NCI-H1092 (cell line): ENCODE results near the gene IFNA13.

ENCODE experiments used
- DNase-seq: peaks from one replicate; lab custom pipeline; 2025; lab: John Stamatoyannopoulos, UW

Gene IFNA13

GRCh38 chr9:21357479-21358460 lies 10.1 kb downstream of the IFNA13 start:
- no peak for DNase-seq

- DNase-seq: no peak
Observed at GRCh38 chr9:21350787-21351186, 17.1 kb downstream of the IFNA13 start, which contains the start of gene IFNA6. IFNA6 (minus strand) TSS chr9:21350887; CDS start chr9:21350887, 0 bp downstream.

GRCh38 chr9:21348430-21348970 lies 19.4 kb downstream of the IFNA13 start:
- DNase-seq: no peak

GRCh38 chr9:21340735-21341134 lies 27.1 kb downstream of the IFNA13 start:
- no peak for DNase-seq

GRCh38 chr9:21336457-21336856 lies 31.4 kb downstream of the IFNA13 start:
- no peak for DNase-seq

- peak; percentile 92 for DNase-seq
Observed at GRCh38 chr9:21334701-21335632, 32.9 kb downstream of the IFNA13 start, which contains the start of gene KLHL9. KLHL9 (minus strand) TSS chr9:21335404; CDS start chr9:21334859, 545 bp downstream.

GRCh38 chr9:21333226-21333625 lies 34.6 kb downstream of the IFNA13 start:
- no peak for DNase-seq

GRCh38 chr9:21331676-21332402 lies 36.0 kb downstream of the IFNA13 start:
- DNase-seq: no peak

GRCh38 chr9:21326526-21327139 lies 41.2 kb downstream of the IFNA13 start:
- peak; percentile 48 for DNase-seq

GRCh38 chr9:21324047-21324446 lies 43.8 kb downstream of the IFNA13 start:
- DNase-seq: no peak

- no peak for DNase-seq
Observed at GRCh38 chr9:21322911-21323461, 44.9 kb downstream of the IFNA13 start.

- DNase-seq: no peak
Observed at GRCh38 chr9:21320465-21320864, 47.4 kb downstream of the IFNA13 start.

GRCh38 chr9:21317956-21318923 lies 49.6 kb downstream of the IFNA13 start:
- peak; percentile 28 for DNase-seq
